Breast epithelium (tissue), 3 donors: ENCODE results near the gene RAD23B.

Experiments used
- POLR2A ChIP-seq: fragments of 450-650 bp; IDR thresholded peaks from one replicate; pipeline ENCODE4 v1.6.1; 2016; ENCODE audit warnings: antibody characterized with exemption, mild to moderate bottlenecking, moderate library complexity
- POLR2AphosphoS5 ChIP-seq, 3 donors: sonication (generic); formaldehyde crosslinking; IDR thresholded peaks; one replicate each; pipeline ENCODE4 v1.6.1; 2017; ENCODE audit warnings: antibody characterized with exemption in 3 of 3
- TF ChIP-seq, protein P1 (sequence below), 3 donors: fragments of 450-650 bp; IDR thresholded peaks; one replicate each; pipeline ENCODE4 v1.5.1; 2016 to 2017; ENCODE audit warnings: antibody characterized with exemption in 3 of 3, mild to moderate bottlenecking in 3 of 3, moderate library complexity in 3 of 3

DNA sequence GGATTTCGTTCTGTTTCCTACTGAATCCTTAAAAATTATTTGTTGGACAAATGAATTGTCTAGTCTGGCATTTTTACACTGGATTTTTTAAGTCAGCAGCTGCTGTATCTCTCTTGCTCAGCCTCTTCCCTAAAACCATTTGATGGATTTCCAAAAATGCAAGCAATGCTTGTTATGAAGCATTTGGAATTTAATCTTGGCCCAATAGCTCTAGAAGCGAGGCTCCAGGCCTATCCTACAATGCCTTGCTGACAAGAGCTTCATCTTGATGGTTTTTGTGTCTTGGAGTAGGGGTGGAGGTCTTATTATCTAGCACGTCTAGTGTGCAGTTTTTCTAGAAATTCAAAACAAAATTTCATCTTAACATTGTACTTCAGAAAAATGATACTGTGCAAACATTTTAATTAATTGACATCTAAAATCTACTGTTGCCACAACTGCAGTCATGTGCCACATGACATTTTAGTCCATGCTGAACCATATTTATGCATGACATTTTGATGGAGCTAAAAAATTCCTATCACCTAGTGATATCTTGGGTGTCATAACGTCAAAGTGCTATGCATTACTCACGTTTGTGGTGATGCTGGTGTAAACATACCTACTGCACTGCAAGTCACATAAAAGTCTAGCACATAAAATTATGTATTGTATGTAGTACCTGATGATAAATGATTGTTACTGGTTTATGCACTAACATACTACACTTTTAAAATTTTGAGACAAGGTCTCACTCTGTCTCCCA, 5.9 kb upstream of the RAD23B start:
- TF ChIP-seq, protein P1, sequence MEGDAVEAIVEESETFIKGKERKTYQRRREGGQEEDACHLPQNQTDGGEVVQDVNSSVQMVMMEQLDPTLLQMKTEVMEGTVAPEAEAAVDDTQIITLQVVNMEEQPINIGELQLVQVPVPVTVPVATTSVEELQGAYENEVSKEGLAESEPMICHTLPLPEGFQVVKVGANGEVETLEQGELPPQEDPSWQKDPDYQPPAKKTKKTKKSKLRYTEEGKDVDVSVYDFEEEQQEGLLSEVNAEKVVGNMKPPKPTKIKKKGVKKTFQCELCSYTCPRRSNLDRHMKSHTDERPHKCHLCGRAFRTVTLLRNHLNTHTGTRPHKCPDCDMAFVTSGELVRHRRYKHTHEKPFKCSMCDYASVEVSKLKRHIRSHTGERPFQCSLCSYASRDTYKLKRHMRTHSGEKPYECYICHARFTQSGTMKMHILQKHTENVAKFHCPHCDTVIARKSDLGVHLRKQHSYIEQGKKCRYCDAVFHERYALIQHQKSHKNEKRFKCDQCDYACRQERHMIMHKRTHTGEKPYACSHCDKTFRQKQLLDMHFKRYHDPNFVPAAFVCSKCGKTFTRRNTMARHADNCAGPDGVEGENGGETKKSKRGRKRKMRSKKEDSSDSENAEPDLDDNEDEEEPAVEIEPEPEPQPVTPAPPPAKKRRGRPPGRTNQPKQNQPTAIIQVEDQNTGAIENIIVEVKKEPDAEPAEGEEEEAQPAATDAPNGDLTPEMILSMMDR (IDR thresholded peaks at IDR 0.05) = no peak
- no peak for TF ChIP-seq POLR2AphosphoS5 (IDR thresholded peaks at IDR 0.05)
- TF ChIP-seq POLR2A = no peak
